WTC11 (cell line): ENCODE results near the gene GGT6. TPM values are rescaled to one million over a fixed set of nuclear protein-coding genes. Genes with fewer than 3 reads are reported as not detected.

Source experiments
- ATAC-seq: fragments of 200-7000 bp; cut with Tn5 transposase; 2 replicates; pipeline ENCODE4 v1.10.0; 2021; ENCODE audit warnings: mild to moderate bottlenecking, moderate library complexity
- CTCF ChIA-PET: fragments of 300-600 bp; sonication (Branson Sonifier 250); formaldehyde crosslinking; loops from one replicate; lab custom pipeline; 2021; ENCODE audit warnings: antibody characterized with exemption; lab: Charles Lee
- POLR2A ChIA-PET: fragments of 350-600 bp; sonication (Branson Sonifier 250); formaldehyde crosslinking; loops from one replicate; lab custom pipeline; 2021; ENCODE audit warnings: antibody characterized with exemption; lab: Charles Lee
- DNase-seq: peaks from one replicate; pipeline ENCODE4 v3.0.0; 2021; ENCODE audit warnings: low spot score
- H3K27ac Mint-ChIP-seq: 2 replicates; pipeline ENCODE4 v1.8.0; 2021; ENCODE audit warnings: mixed read lengths
- H3K27me3 Mint-ChIP-seq: 2 replicates; pipeline ENCODE4 v1.8.0; 2021; ENCODE audit warnings: low read depth, mild to moderate bottlenecking, moderate library complexity, mixed read lengths
- H3K36me3 Mint-ChIP-seq: 2 replicates; pipeline ENCODE4 v1.8.0; 2021; ENCODE audit warnings: mixed read lengths
- H3K4me1 Mint-ChIP-seq: 2 replicates; pipeline ENCODE4 v1.8.0; 2022; ENCODE audit warnings: mixed read lengths
- H3K4me3 Mint-ChIP-seq: 2 replicates; pipeline ENCODE4 v1.8.0; 2021; ENCODE audit warnings: mild to moderate bottlenecking, moderate library complexity, mixed read lengths
- H3K9me3 Mint-ChIP-seq: 2 replicates; pipeline ENCODE4 v1.8.0; 2021; ENCODE audit warnings: mixed read lengths
- ATF1 ChIP-seq: sonication (generic); formaldehyde crosslinking; IDR thresholded peaks from 2 replicates; pipeline ENCODE4 v1.8.1; 2023; ENCODE audit warnings: mild to moderate bottlenecking, moderate library complexity, missing genetic modification reagents
- CDX4 ChIP-seq: fragments of 250-450 bp; sonication (Bioruptor Pico); IDR thresholded peaks from 2 replicates; pipeline ENCODE4 v1.9.0; 2021; ENCODE audit warnings: moderate library complexity, mild to moderate bottlenecking, inconsistent platforms, borderline replicate concordance
- FOXJ3 ChIP-seq: sonication (generic); formaldehyde crosslinking; IDR thresholded peaks from 2 replicates; pipeline ENCODE4 v1.9.0; 2021; ENCODE audit warnings: missing genetic modification reagents, mild to moderate bottlenecking, borderline replicate concordance
- FOXK1 ChIP-seq: sonication (generic); formaldehyde crosslinking; IDR thresholded peaks from 2 replicates; pipeline ENCODE4 v1.8.0; 2022; ENCODE audit warnings: mild to moderate bottlenecking, moderate library complexity, missing genetic modification reagents
- FOXP1 ChIP-seq: sonication (generic); formaldehyde crosslinking; IDR thresholded peaks from 2 replicates; pipeline ENCODE4 v1.8.0; 2022; ENCODE audit warnings: missing genetic modification reagents, mild to moderate bottlenecking, moderate library complexity, borderline replicate concordance
- GTF2I ChIP-seq: fragments of 250-450 bp; sonication (Bioruptor Pico); conservative IDR thresholded peaks from 2 replicates; pipeline ENCODE4 v1.4.0; 2021; ENCODE audit warnings: mild to moderate bottlenecking
- HMGXB4 ChIP-seq: sonication (generic); formaldehyde crosslinking; IDR thresholded peaks from 2 replicates; pipeline ENCODE4 v1.8.1; 2023; ENCODE audit warnings: mild to moderate bottlenecking, moderate library complexity, missing genetic modification reagents
- MLX ChIP-seq: sonication (generic); formaldehyde crosslinking; IDR thresholded peaks from 2 replicates; pipeline ENCODE4 v1.8.1; 2023; ENCODE audit warnings: mild to moderate bottlenecking, missing genetic modification reagents, moderate library complexity
- MXD4 ChIP-seq: fragments of 250-450 bp; sonication (Bioruptor Pico); IDR thresholded peaks from 2 replicates; pipeline ENCODE4 v1.8.0; 2021; ENCODE audit warnings: mild to moderate bottlenecking, moderate library complexity, borderline replicate concordance
- SMAD4 ChIP-seq: sonication (generic); formaldehyde crosslinking; IDR thresholded peaks from 2 replicates; pipeline ENCODE4 v1.8.0; 2022; ENCODE audit warnings: mild to moderate bottlenecking, missing genetic modification reagents
- TP53 ChIP-seq: sonication (generic); formaldehyde crosslinking; IDR thresholded peaks from 2 replicates; pipeline ENCODE4 v1.8.1; 2023; ENCODE audit warnings: mild to moderate bottlenecking, missing genetic modification reagents
- ZNF121 ChIP-seq: sonication (generic); formaldehyde crosslinking; IDR thresholded peaks from 2 replicates; pipeline ENCODE4 v1.8.0; 2023; ENCODE audit warnings: missing genetic modification reagents
- ZNF138 ChIP-seq: sonication (generic); formaldehyde crosslinking; conservative IDR thresholded peaks from 2 replicates; pipeline ENCODE4 v1.8.1; 2022; ENCODE audit warnings: mild to moderate bottlenecking, moderate library complexity, missing genetic modification reagents
- ZNF232 ChIP-seq: sonication (generic); formaldehyde crosslinking; IDR thresholded peaks from 2 replicates; pipeline ENCODE4 v1.8.0; 2022; ENCODE audit warnings: mild to moderate bottlenecking, missing genetic modification reagents
- ZNF263 ChIP-seq: sonication (generic); formaldehyde crosslinking; IDR thresholded peaks from 2 replicates; pipeline ENCODE4 v1.8.1; 2022; ENCODE audit warnings: low read depth, mild to moderate bottlenecking, moderate library complexity, missing genetic modification reagents
- ZNF416 ChIP-seq: fragments of 250-450 bp; sonication (Bioruptor Pico); IDR thresholded peaks from 2 replicates; pipeline ENCODE4 v1.9.0; 2021; ENCODE audit warnings: mild to moderate bottlenecking, inconsistent platforms
- ZNF423 ChIP-seq: fragments of 250-450 bp; sonication (Bioruptor Pico); IDR thresholded peaks from 2 replicates; pipeline ENCODE4 v2.1.2; 2022; ENCODE audit warnings: mild to moderate bottlenecking, moderate library complexity
- ZNF532 ChIP-seq: fragments of 250-450 bp; sonication (Bioruptor Pico); IDR thresholded peaks from 2 replicates; pipeline ENCODE4 v1.9.0; 2021; ENCODE audit warnings: mild to moderate bottlenecking, borderline replicate concordance
- total RNA-seq: library from RNA; stranded (reverse); gene quantifications from 3 replicates; pipeline ENCODE4 v1.2.3, GENCODE V29; 2021
- TF ChIP-seq, protein P1 (sequence below): sonication (generic); formaldehyde crosslinking; IDR thresholded peaks from 2 replicates; pipeline ENCODE4 v1.8.0; 2022; ENCODE audit warnings: mild to moderate bottlenecking, missing genetic modification reagents
- TF ChIP-seq, protein P2 (sequence below): sonication (generic); formaldehyde crosslinking; IDR thresholded peaks from 2 replicates; pipeline ENCODE4 v1.8.1; 2023; ENCODE audit warnings: mild to moderate bottlenecking, missing genetic modification reagents, moderate library complexity

The GGT6 gene
- total RNA-seq, 1 experiment from 2014 or later = 0.07 TPM

DNA sequence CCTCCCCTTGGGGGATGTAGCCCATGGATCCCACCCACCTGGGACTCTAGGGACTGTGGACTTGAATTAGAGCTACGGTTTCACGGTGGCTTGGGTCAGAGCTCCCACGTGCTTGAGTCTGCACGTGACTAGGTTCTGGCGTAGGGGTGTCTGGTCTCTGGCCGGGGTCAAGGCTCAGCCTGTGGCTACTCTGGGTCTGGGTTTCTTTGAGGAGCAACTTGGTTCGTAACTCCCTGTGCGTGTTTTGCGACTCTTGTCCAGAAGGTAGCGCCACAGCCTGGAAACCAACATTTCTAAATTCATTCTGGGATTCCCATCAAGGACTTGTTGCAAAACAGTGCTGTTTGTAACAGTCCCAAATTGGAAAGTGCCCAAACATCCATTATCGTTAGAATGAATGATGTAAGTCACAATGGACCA is 470 bp upstream of the GGT6 start:
- Mint-ChIP-seq H3K27ac (no peak overlapping the region; the same call in 1 of the 2 replicates), H3K27me3 (peaks cover 5% of the 10 kb centered on the region), H3K4me3 (no peak overlapping the region), H3K4me1 (peaks cover 19% of the 10 kb centered on the region), H3K9me3 (no peaks in the 10 kb centered on the region), H3K36me3 (no peaks in the 10 kb centered on the region)
- CTCF ChIA-PET = interaction anchor here (0.5 to 2.1 kb wide), 6 partner anchors 9 to 361 kb away, joined by 3 to 5 read pairs (median 3); partner anchors contain the start of gene SMTNL2
- DNase-seq (peak; percentile 38), ATAC-seq (peak; percentile 46)
- TF ChIP-seq, protein P1, sequence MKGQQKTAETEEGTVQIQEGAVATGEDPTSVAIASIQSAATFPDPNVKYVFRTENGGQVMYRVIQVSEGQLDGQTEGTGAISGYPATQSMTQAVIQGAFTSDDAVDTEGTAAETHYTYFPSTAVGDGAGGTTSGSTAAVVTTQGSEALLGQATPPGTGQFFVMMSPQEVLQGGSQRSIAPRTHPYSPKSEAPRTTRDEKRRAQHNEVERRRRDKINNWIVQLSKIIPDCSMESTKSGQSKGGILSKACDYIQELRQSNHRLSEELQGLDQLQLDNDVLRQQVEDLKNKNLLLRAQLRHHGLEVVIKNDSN = peak; percentile 63; the same call in 1 of the 2 replicates
- TF ChIP-seq ZNF232 (CRISPR knock-in tag) = no peak
- TF ChIP-seq FOXP1 (CRISPR knock-in tag) = 0 out of 2 replicates have a peak, but pooled peaks have one; percentile 41
- TF ChIP-seq, protein P2, sequence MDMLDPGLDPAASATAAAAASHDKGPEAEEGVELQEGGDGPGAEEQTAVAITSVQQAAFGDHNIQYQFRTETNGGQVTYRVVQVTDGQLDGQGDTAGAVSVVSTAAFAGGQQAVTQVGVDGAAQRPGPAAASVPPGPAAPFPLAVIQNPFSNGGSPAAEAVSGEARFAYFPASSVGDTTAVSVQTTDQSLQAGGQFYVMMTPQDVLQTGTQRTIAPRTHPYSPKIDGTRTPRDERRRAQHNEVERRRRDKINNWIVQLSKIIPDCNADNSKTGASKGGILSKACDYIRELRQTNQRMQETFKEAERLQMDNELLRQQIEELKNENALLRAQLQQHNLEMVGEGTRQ = peak; percentile 40
- POLR2A ChIA-PET = no interaction called here

DNA sequence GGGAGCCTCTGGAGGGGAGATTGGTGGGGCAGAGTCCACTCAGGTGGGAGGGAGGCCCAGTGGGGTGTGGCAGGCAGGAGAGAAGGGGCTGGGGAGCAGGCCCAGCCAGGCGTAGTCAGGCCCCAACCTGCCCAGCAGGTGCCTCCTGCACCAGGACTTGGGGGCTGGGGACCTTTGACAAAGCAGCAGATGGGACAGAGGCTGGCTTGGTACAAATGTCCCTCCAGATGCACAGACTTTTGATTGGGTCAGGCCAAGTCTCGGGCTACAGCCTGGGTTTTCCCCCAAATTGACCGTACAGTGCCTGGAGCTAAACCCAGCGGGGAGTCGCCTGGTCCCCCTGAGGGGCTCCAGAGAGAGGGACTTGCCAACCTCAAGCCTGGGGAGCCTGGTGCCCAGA is 411 bp downstream of the GGT6 start:
- Mint-ChIP-seq H3K36me3 (no peaks in the 10 kb centered on the region), H3K9me3 (no peaks in the 10 kb centered on the region), H3K27me3 (peaks cover 2% of the 10 kb centered on the region), H3K27ac (no peak overlapping the region), H3K4me1 (peaks cover 21% of the 10 kb centered on the region), H3K4me3 (no peak overlapping the region)
- ChIA-PET CTCF (interaction anchor here (1.0 to 2.1 kb wide), 4 partner anchors 24 to 330 kb away, joined by 3 to 5 read pairs (median 3); partner anchors contain the start of gene SMTNL2), POLR2A (no interaction called here)
- TF ChIP-seq MXD4 = no peak
- TF ChIP-seq ZNF121 (CRISPR knock-in tag) = no peak
- no peak for TF ChIP-seq SMAD4 (CRISPR knock-in tag)
- TF ChIP-seq ZNF263 (CRISPR knock-in tag) = no peak
- no peak for TF ChIP-seq FOXJ3 (CRISPR knock-in tag)
- TF ChIP-seq ZNF532 (CRISPR knock-in tag) = no peak
- ATAC-seq = no peak
- no peak for DNase-seq

DNA sequence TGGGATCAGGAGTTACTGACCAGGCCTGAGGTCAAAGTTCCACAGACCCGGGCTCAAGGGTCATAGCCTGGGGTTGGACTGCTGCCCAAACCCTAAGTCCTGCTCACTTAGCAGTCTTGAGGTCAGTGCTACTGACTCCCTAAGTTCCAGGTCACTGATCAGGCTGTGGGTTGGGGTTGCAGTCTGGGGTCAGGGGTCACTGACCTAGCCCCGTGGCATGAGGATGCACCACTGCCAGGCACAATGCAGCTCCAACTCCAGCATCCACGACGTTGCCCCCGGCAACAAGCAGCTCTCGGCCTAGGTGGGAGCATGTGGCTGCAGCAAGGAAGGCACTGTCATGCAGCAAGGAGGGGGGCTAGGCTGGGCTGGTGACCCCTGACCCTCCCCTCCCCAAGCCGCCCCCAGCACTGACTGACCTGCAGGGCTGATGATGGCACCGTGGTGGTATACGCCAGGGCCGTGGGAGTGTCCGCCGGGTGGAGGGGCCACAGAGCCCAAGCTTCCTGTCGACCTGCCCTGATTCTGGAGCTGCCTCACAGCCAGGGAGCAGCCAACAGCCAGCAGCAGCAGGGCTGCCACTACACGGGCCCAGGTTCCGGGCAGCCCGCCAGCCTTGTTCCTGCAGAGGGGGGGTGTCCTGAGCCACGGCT is 1.1 kb downstream of the GGT6 start:
- no peak overlapping the region for H3K27ac Mint-ChIP-seq
- H3K36me3 Mint-ChIP-seq = peaks cover under 1% of the 10 kb centered on the region; the same call in 1 of the 2 replicates
- H3K4me3 Mint-ChIP-seq = no peak overlapping the region
- ChIA-PET POLR2A (no interaction called here), CTCF (interaction anchor here (0.6 to 2.1 kb wide), 4 partner anchors 25 to 116 kb away, joined by 3 to 5 read pairs (median 3); partner anchors contain the start of gene SMTNL2)
- peaks cover 26% of the 10 kb centered on the region for H3K4me1 Mint-ChIP-seq
- no peaks in the 10 kb centered on the region for H3K9me3 Mint-ChIP-seq
- TF ChIP-seq, protein P2 = no peak
- TF ChIP-seq FOXK1 (CRISPR knock-in tag) = no peak
- TF ChIP-seq MLX (CRISPR knock-in tag) = no peak
- no peak for TF ChIP-seq ZNF423
- no peak for TF ChIP-seq ZNF138 (CRISPR knock-in tag)
- TF ChIP-seq ATF1 (CRISPR knock-in tag) = no peak
- no peak for TF ChIP-seq FOXP1 (CRISPR knock-in tag)
- TF ChIP-seq GTF2I (CRISPR knock-in tag) = no peak
- TF ChIP-seq HMGXB4 = no peak
- no peak for TF ChIP-seq TP53 (CRISPR knock-in tag)
- no peak for TF ChIP-seq ZNF416 (CRISPR knock-in tag)
- TF ChIP-seq CDX4 (CRISPR knock-in tag) = no peak
- ATAC-seq (no peak), DNase-seq (no peak)
- peaks cover 2% of the 10 kb centered on the region for H3K27me3 Mint-ChIP-seq
